ENCODE results near the gene MAZ.
"Not testable (repeated sequence)": the region's sequence is repeated elsewhere in the genome, so short reads cannot be mapped to it uniquely, and the experiment has no call there.

Gene MAZ

DNA sequence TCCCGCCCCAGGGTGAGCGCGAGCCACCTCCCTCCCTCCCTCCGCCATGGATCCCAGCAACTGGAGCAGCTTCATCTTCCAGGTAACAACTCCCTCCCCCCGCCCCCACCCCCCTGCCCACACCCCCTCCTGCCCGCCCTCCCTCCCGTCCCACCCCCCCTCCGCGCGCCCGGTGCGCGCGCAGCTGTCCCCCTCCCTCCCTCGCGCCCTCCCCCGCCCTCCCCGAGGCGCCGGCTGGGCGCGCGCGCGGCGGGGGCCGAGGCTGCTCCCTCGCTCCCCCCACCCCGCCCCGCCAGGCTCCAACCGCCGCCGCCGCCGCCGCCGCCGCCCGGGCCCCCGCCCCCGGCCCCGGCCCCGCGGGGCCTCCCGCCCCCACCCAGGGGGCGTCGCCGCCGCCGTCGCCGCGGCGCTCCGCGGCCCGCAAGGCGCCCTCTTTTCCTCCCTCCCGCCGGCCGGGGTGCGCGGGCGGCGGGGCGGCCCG, at the start of gene MAZ:
Gene MAZ (plus strand): TSS at position 431 of the 481 bp plus-strand sequence. CDS start 173 bp downstream, outside the sequence.
- no peak for DNase-seq

DNA sequence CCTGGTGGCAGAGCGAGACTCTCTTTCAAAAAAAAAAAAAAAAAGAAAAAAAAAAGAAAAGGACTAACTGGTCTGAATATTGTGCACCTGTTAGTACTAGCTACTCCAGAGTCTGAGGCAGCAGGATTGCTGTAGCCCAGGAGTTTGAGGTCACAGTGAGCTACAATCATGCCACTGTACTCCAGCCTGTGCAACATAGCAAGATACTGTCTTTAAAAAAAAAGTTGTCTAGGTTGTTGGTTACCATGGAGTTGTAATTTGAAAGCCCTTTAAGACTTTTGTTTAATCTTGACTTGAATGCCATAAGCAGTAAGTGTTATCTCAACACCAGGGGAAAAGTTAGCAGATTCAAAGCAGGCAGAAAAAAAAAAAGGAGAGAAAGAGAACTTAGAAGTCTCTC, 49.7 kb upstream of the MAZ start:
- DNase-seq = peak; percentile 33

DNA sequence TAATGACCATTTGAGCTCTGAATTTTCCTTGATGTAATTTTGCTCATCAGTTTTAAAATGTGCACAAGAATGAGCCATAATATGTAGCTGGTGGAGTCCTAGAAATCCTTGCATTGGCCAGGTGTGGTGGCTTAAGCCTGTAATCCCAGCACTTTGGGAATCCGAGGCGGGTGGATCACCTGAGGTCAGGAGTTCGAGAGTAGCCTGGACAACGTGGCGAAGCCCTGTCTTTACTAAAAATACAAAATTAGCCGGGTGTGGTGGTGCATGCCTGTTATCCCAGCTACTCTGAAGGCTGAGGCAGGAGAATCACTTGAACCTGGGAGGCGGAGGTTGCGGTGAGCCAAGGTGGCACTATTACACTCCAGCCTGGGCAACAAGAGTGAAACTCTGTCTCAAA, 49.2 kb upstream of the MAZ start:
- not testable (repeated sequence) for DNase-seq

DNA sequence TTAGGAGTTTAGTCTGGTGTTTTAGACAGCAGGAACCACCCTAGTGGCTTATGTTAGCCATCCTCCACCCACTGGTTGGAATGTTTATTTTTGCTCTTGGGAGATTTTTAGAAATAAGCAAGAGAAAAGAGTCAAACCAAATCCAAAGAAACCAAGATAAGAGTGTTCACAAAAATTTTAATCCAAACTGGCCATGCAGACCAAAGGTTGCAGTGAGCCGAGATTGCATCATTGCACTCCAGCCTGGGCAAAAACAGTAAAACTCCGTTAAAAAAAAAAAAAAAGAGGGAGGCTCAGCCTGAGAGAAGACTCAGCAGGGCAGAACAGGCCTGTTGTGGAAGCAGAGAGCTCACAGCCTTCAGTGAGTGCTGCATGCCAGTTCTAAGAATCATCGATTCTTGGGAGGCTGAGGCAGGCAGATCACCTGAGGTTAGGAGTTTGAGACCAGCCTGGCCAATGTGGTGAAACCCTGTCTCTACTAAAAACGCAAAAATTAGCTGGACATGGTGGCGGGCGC, 48.3 kb upstream of the MAZ start:
- DNase-seq = no peak

DNA sequence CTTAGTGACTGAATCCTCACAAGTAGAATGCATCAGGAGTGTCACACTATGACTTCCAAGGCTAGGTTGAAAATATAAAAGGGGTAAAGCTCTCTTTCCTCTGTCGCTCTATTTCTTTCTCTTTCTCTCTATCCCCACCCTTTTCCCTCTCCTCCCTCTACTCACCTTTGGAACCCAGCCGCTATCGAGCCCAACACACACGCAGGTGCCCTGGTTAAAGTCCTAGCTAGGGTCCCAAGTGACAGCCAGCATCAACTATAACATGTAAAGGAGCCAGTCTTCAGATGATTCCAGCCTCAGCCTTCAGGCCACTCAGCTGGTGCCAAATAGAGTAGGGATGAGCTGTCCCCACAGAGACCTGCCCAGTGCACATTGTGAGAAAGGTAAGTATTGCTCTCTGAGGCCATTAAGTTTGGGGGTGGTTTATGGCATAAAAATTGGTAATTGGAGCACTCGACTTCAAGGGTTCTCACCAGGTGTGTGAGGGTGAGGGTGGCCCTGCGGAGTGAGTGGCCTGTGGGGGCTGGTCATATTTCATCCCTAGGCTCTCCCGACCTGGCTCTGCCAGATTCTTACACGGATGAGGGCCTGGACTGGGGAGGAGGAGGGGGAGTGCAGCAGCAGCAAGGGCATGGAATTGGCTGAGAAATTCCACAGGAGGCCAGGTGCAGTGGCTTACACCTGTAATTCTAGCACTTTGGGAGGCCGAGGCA, 45.6 kb upstream of the MAZ start:
- no peak for DNase-seq

DNA sequence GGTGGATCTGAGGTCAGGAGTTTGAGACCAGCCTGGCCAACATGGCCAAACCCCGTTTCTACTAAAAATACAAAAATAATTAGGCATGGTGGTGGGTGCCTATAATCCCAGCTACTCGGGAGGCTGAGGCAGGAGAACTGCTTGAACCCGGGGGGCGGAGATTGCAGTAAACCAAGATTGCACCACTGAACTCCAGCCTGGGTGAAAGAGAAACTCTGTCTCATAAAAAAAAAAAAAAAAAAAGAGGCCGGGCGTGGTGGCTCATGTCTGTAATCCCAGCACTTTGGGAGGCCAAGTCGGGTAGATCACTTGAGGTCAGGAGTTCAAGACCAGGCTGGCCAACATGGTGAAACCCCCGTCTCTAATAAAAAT, 45.1 kb upstream of the MAZ start:
- DNase-seq = not testable (repeated sequence)

DNA sequence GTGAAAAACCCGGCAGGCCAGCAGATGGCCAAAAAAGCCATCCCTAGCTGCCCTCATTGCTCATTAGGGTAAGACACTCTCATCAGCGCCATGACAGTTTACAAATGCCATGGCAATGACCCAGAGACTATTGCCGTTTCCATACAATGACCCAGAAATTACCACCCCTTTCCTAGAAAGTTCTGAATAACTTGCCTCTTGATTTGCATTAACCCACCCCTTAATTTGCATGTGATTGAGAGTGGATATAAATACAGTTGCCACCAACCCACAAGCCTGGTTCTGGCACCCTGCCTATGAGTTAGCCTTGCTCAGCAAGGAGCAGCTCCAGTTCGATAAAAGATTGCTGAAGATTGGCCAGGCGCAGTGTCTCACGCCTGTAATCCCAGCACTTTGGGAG, 44.4 kb upstream of the MAZ start:
- peak; percentile 36 for DNase-seq

DNA sequence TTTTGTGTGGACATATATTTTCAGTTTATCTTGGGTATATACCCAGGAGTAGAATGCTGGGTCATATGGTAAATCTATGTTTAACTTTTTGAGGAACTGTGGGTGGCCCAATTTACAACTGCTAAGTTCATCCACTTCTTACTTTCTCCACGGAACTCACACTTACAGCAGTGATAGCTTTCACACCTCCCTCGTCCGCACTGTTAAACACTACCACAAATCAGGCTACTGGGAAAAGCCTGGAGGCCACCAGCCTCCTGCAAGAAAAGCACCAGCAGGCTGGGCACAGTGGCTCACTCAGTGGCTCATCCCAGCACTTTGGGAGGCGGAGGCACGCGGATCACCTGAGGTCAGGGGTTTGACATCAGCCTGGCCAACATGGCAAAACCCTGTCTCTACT, 43.0 kb upstream of the MAZ start:
- DNase-seq = no peak

DNA sequence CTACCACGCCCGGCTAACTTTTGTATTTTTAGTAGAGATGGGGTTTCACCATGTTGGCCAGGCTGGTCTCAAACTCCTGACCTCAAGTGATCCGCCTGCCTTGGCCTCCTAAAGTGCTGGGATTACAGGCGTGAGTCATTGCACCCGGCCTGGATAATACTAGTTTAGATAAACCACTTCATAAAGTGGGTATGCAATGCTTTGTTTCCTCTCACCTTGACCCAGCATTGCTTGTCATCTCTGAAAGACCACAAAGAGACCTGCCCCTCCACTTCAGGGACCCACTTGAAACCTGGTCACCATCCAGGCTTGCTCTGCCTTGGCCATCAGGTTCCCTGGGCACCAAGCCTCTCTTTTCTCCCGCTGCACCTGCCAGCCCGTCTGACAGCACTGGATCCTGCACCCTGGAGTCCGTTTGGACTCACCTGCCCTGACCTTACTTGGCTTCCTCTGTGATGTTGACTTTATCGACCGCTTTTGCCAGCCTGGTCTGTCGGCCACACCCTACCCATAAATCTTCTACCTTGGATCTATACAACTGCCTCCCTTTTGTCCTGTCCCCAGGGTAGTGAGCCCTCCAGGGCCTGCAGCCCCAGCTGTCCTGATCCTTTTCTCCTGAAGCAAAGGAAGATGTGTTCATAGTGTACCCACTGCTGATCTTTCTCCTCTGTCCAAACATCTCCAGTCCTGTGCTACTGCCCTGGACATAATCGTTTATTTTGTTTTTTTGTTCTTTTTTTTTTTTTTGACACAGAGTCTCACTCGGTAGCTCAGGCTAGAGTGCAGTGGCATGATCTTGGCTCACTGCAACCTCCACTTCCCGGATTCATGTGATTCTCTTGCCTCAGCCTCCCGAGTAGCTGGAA, 40.9 kb upstream of the MAZ start:
- no peak for DNase-seq

DNA sequence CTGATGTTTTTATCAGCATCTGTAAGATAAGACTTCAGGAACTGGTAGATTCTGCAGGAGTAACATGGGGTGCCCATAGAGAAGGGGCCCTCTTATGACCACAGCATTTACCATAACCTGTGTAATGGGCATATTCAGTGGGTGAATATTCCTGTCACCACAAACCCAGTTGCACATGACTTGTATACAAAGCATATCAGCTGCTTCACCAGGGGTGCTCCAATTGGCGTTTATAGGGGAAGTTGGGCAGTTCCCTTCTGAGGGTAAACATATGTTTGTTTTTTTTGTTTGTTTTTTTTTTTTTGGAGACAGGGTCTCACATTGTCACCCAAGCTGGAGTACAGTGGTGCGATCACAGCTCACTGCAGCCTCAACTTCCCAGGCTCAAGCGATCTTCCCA, 39.8 kb upstream of the MAZ start:
- no peak for DNase-seq

DNA sequence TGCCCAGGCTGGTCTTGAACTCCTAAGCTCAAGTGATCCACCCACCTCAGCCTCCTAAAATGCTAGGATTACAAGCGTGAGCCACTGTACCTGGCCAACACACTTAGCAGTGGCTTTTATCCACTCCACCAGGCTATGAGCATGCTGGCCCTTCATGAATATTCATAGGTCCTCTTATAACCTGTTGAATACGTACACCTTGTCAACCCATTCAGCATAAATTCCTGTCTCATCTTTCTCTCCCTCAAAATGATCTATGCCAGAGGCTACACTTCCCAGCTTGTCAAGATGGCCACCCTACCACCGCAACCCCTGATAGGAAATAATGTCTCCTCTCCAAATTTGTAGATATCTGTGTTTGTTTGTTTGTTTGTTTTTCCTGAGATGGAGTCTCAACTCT, 39.3 kb upstream of the MAZ start:
- no peak for DNase-seq

DNA sequence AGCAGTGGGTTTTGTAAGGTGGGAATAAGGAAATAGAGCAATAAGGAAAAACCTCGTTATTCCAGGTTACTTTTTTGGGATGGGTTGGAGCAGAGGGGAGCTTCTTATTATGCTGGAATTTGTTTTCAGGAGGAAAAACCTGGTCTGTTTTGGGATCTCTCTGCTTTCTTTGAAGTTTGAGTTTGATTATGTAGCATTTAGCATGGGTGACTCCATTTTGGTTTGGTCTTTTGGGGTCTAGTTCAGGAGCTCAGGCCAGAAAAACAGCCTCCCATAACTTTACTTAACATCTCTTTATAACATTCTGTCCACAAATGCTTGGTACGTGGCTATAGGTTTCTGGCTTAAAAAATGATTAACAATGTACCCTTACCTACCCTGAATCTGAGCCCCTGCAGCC, 36.8 kb upstream of the MAZ start:
- no peak for DNase-seq

DNA sequence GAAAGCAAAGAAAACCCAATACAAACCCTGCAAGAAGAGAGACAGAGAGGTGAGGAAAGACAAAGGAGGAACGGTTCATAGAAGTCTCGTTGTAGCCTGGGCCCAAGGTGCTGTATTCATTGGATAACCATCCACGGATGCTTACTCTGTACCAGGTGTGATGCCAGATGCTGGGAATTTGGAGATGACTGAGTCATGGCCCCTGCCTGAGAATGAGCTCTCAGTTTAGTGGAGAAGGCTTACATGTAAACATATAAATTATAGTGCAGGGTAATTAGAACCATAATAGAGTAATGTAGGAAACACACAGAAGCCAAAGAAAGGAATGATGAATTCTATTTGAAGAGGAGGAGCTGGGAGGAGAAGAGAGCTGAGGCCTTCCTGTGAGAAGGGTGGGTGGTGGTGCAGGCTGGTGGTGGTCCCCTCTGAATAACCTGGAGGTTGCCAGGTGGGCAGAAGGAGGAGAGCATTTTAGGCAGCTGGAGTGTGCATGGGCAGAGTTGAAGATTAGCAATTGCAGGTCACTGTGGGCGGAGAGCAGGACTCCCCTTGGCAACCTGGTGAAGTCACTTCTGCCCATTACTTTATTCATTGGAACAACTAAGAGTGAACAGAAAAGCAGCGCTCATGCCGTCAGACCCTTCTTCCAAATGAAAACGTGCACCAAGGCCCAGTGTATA, 35.9 kb upstream of the MAZ start:
- no peak for DNase-seq

DNA sequence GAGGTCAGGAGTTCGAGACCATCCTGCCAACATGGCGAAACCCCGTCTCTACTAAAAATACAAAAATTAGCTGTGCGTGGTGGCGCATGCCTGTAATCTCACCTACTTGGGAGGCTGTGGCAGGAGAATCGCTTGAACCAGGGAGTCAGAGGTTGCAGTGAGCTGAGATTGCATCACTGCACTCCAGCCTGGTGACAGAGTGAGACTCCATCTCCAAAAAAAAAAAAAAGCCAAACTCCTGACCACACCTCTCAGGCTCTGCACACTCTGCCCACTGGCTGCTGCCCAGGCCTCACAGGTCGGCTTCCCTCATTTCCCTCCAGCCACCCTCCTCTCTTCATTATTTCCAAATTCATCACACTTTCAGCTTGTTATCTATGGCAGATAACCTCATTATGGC, 34.0 kb upstream of the MAZ start:
- peak; percentile 27 for DNase-seq

DNA sequence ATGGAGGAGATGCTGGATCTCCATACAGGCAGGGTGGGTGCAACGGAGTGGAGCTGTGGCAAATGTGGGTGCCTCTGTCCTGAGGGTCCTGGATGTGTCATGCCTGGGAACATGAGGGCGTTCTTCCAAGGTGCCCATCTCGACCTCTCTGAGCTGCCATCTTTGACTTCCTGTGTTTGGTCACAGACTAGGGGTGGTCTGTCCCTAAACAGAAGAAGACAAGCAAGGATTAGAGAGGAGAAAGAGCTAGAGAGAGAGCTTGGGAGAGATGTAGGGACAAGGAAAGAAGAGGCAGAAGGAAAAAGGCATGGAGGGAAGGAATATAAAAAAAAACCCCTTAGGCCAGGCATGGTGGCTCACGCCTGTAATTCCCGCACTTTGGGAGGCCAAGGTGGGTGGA, 31.6 kb upstream of the MAZ start:
- DNase-seq = no peak

DNA sequence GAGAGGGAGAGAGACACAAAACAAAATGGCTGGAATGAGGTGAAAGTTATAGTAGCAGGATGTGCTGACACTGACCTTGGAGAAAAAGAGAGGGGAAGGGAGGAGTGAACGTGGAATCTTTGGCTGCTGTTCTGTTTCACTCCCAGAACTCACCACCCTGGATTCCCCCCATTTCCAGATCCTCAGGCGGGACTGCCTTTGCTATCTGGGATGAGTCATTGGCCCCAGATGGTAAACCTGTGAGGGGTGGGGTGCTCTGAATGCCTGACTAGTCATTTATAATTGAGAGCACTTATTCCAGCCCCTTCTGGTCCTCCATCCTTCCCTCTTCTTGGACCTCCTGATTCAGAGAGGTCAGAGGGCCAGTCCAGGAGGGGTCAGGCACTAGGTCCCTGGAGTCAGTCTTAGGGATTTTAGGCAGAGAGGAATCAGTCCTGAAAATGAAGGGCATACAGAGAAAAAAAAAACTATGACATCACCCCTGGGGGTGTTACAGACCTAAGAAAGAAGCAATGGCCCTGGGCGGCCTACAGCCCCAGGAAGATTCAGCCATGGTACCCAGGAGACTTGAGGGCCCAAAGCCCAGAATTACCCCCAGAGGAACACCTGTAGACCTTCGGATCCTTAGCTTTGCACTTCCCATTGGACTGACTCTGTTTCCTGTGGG, 30.5 kb upstream of the MAZ start:
- no peak for DNase-seq

DNA sequence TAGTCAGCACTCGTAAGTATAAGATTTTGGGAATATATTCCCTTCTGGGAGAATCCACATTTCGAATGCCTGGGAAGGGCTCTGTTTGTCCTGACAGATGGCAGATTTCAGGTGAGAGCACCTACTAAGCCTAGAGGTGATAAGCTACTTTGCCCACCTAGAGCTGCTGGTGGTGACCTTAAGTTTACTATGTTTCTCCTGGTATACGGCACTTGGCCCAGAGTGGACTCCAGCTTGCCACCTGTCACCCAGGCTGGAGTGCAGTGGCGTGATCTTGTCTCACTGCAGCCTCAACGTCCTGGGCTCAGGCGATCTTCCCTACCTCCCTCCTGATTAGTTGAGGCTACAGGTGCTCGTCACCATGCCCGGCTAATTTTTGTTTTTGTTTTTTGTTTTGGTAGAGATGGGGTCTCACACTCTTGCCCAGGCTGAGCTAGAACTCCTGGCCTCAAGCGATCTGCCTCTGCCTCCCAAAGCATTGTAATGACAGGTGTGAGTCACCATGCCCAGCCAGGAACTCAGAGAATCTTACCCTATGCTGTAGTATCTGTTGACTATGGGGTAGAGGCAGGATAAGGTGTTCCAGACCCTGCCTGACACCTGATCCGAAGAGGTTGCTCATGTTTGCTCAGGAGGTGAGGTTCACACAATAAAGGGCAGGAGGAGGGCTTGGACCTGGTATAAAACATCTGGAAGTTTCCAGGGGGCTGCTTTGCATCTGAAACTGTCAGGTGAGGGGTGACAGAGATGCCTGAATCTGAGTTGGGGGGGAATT, 28.6 kb upstream of the MAZ start, which contains the start of gene ZG16:
Gene ZG16 (plus strand): TSS at position 681 of the 775 bp plus-strand sequence. CDS start 1,011 bp downstream, outside the sequence.
- no peak for DNase-seq

DNA sequence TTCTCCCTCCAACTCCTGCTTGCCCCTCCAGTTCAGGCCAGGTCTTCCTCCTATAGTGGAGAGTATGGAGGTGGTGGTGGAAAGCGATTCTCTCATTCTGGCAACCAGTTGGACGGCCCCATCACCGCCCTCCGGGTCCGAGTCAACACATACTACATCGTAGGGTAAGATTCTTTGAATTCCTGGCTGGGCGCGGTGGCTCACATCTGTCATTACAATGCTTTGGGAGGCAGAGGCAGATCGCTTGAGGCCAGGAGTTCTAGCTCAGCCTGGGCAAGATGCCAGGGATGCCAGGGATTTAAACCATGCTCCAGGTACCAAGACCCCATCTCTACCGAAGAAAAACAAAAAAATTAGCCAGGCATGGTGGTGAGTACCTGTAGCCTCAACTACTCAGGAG, 26.9 kb upstream of the MAZ start:
- DNase-seq = no peak

DNA sequence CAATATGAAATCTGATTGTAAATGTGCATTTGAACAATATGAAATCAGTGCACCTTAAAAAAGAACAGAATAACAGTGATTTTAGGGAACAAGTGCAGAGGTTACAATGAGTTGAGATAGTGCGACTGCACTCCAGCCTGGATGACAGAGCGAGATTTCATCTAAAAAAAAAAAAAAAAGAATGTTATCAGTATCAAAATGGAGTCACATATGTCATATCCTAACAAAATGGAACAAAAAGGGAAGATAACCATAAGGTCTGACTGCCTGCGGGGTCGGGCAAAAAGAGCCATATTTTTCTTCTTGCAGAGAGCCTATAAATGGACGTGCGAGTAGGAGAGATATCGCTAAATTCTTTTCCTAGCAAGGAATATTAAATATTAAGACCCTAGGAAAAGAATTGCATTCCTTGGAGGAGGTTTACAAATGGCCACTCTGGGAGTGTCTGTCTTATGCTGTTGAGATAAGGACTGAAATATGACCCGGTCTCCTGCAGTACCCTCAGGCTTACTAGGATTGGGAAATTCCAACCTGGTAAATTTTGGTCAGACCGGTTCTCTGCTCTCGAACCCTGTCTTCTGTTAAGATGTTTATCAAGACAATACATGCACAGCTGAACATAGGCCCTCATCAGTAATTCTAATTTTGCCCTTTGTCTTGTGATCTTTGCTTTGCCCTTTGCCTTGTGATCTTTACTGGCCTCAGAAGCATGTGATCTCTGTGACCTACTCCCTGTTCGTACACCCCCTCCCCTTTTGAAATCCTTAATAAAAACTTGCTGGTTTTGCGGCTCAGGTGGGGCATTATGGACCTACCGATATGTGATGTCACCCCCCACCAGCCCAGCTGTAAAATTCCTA, 23.0 kb upstream of the MAZ start:
- DNase-seq = not testable (repeated sequence)

DNA sequence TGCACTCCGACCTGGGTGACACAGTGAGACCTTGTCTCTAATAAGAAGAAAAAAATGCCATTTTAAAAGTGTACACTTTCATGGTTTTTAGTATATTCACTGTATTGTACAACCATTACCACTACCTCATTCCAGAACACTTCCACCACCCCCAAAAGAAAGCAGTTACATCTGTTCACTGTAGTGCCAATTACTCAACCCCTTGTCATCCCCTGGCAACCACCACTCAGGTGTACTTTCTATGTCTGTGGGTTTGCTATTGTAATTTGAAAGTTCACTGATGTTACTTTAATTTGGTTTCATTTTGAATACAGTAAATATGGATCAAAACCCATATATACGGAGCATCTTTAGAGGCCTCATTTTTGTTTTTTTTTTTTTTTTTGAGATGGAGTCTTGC, 22.2 kb upstream of the MAZ start:
- DNase-seq = no peak

Measured in hematopoietic multipotent progenitor cell treated with erythropoietin and hydrocortisone succinate and interleukin-3 and kit ligand, for 8 days (in vitro differentiated cells).